Measurements from ENCODE around the gene SCNN1G. TPM values are rescaled to one million over a fixed set of nuclear protein-coding genes. Genes with fewer than 3 reads are reported as not detected.

The SCNN1G gene
- total and polyA plus RNA-seq, 4 donors: not detected

DNA sequence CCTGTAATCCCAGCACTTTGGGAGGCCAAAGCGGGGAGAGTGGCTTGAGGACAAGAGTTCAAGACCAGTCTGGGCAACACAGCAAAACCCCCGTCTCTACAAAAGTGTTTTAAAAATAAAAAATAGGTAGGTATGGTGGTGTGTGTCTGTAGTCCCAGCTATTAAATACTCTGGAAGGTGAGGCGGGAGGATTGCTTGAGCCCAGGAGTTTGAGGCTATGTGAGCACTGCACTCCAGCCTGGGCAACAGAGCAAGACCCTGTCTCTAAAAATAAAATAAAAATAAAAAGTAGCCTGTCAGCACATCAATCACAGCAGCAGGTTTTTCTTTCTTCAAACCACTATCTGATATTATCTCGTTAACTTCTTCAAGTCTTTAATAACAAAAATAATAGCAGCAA is 34.9 kb upstream of the SCNN1G start:
- Histone ChIP-seq H3K27me3 (ENCODE audit: control insufficient read depth in 4 of 4, insufficient read depth in 4 of 4, low read length in 3 of 4) (no peaks in the 10 kb centered on the region), H3K9ac (ENCODE audit: low read depth in 1 of 2, low read length in 2 of 2) (peak overlapping the region in 1 of 2 donors; percentile 56), H3K4me1 (ENCODE audit: control insufficient read depth in 4 of 4, insufficient read depth in 4 of 4, low read length in 3 of 4) (peaks cover 11 to 26% (median 19%) of the 10 kb centered on the region in 4 donors), H3K27ac (ENCODE audit: low read depth in 1 of 2, low read length in 2 of 2) (no peak overlapping the region), H3K4me3 (ENCODE audit: low read depth in 1 of 3, low read length in 3 of 3) (no peak overlapping the region), H3K9me3 (ENCODE audit: control insufficient read depth in 4 of 4, low read length in 3 of 4) (no peaks in the 10 kb centered on the region), H3K36me3 (ENCODE audit: control insufficient read depth in 4 of 4, insufficient read depth in 3 of 4, low read depth in 1 of 4, low read length in 3 of 4) (no peaks in the 10 kb centered on the region)
- no peak for DNase-seq (ENCODE audit: low spot score)
- WGBS: 90% methylated on average over 4 of the region's 4 CpGs
- TF ChIP-seq, protein P1, sequence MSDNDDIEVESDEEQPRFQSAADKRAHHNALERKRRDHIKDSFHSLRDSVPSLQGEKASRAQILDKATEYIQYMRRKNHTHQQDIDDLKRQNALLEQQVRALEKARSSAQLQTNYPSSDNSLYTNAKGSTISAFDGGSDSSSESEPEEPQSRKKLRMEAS (IDR thresholded peaks at IDR 0.05): no peak
- no peak for TF ChIP-seq RAD21 (IDR thresholded peaks at IDR 0.05)
- TF ChIP-seq, protein P2, sequence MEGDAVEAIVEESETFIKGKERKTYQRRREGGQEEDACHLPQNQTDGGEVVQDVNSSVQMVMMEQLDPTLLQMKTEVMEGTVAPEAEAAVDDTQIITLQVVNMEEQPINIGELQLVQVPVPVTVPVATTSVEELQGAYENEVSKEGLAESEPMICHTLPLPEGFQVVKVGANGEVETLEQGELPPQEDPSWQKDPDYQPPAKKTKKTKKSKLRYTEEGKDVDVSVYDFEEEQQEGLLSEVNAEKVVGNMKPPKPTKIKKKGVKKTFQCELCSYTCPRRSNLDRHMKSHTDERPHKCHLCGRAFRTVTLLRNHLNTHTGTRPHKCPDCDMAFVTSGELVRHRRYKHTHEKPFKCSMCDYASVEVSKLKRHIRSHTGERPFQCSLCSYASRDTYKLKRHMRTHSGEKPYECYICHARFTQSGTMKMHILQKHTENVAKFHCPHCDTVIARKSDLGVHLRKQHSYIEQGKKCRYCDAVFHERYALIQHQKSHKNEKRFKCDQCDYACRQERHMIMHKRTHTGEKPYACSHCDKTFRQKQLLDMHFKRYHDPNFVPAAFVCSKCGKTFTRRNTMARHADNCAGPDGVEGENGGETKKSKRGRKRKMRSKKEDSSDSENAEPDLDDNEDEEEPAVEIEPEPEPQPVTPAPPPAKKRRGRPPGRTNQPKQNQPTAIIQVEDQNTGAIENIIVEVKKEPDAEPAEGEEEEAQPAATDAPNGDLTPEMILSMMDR (IDR thresholded peaks at IDR 0.05; ENCODE audit: low read depth, low read length, missing input control): no peak
- no peak for TF ChIP-seq YY1 (IDR thresholded peaks at IDR 0.05)
- TF ChIP-seq HNF4G (IDR thresholded peaks at IDR 0.05): no peak
- TF ChIP-seq NR2F2 (IDR thresholded peaks at IDR 0.05): no peak
- TF ChIP-seq FOXA1 (IDR thresholded peaks at IDR 0.05): no peak
- TF ChIP-seq HNF4A (conservative IDR thresholded peaks at IDR 0.05): no peak
- TF ChIP-seq GABPA (IDR thresholded peaks at IDR 0.05 in 1 of 2, conservative IDR thresholded peaks at IDR 0.05 in 1 of 2): no peak
- no peak for TF ChIP-seq RXRA (IDR thresholded peaks at IDR 0.05)

DNA sequence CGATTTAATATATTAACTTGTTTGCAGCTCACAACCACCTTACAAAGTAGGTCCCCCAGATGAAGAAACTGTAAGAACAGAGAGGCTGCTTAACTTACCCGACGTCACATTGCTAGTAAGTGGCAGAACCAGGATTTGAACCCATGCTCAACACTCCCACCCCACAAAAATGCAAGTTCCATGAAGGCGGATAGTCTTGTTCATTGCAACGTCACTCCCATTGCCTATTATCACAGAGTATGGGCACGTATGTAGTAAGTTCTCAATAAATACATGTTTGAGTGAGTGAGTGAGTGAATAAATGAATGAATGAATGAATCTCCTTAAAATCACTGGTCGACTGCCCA is 34.4 kb upstream of the SCNN1G start:
- WGBS: 50% methylated on average over 7 of the region's 7 CpGs
- TF ChIP-seq EGR1 (IDR thresholded peaks at IDR 0.05; ENCODE audit: low read depth in 2 of 2) (no peak), RAD21 (IDR thresholded peaks at IDR 0.05) (no peak), TAF1 (conservative IDR thresholded peaks at IDR 0.05) (no peak), FOXA1 (IDR thresholded peaks at IDR 0.05) (no peak), FOXA2 (IDR thresholded peaks at IDR 0.05) (no peak), NR2F2 (IDR thresholded peaks at IDR 0.05) (no peak), YY1 (IDR thresholded peaks at IDR 0.05) (no peak), JUND (IDR thresholded peaks at IDR 0.05) (no peak), SP1 (IDR thresholded peaks at IDR 0.05) (no peak), RXRA (IDR thresholded peaks at IDR 0.05) (no peak), HNF4G (IDR thresholded peaks at IDR 0.05) (no peak), GABPA (IDR thresholded peaks at IDR 0.05 in 1 of 2, conservative IDR thresholded peaks at IDR 0.05 in 1 of 2) (no peak), HNF4A (conservative IDR thresholded peaks at IDR 0.05) (no peak)
- TF ChIP-seq, protein P2 (IDR thresholded peaks at IDR 0.05; ENCODE audit: low read depth, low read length, missing input control): no peak
- TF ChIP-seq, protein P3, sequence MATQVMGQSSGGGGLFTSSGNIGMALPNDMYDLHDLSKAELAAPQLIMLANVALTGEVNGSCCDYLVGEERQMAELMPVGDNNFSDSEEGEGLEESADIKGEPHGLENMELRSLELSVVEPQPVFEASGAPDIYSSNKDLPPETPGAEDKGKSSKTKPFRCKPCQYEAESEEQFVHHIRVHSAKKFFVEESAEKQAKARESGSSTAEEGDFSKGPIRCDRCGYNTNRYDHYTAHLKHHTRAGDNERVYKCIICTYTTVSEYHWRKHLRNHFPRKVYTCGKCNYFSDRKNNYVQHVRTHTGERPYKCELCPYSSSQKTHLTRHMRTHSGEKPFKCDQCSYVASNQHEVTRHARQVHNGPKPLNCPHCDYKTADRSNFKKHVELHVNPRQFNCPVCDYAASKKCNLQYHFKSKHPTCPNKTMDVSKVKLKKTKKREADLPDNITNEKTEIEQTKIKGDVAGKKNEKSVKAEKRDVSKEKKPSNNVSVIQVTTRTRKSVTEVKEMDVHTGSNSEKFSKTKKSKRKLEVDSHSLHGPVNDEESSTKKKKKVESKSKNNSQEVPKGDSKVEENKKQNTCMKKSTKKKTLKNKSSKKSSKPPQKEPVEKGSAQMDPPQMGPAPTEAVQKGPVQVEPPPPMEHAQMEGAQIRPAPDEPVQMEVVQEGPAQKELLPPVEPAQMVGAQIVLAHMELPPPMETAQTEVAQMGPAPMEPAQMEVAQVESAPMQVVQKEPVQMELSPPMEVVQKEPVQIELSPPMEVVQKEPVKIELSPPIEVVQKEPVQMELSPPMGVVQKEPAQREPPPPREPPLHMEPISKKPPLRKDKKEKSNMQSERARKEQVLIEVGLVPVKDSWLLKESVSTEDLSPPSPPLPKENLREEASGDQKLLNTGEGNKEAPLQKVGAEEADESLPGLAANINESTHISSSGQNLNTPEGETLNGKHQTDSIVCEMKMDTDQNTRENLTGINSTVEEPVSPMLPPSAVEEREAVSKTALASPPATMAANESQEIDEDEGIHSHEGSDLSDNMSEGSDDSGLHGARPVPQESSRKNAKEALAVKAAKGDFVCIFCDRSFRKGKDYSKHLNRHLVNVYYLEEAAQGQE (IDR thresholded peaks at IDR 0.05): no peak
- TF ChIP-seq, protein P4, sequence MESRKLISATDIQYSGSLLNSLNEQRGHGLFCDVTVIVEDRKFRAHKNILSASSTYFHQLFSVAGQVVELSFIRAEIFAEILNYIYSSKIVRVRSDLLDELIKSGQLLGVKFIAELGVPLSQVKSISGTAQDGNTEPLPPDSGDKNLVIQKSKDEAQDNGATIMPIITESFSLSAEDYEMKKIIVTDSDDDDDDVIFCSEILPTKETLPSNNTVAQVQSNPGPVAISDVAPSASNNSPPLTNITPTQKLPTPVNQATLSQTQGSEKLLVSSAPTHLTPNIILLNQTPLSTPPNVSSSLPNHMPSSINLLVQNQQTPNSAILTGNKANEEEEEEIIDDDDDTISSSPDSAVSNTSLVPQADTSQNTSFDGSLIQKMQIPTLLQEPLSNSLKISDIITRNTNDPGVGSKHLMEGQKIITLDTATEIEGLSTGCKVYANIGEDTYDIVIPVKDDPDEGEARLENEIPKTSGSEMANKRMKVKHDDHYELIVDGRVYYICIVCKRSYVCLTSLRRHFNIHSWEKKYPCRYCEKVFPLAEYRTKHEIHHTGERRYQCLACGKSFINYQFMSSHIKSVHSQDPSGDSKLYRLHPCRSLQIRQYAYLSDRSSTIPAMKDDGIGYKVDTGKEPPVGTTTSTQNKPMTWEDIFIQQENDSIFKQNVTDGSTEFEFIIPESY (IDR thresholded peaks at IDR 0.05): no peak
- TF ChIP-seq, protein P5, sequence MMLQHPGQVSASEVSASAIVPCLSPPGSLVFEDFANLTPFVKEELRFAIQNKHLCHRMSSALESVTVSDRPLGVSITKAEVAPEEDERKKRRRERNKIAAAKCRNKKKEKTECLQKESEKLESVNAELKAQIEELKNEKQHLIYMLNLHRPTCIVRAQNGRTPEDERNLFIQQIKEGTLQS (IDR thresholded peaks at IDR 0.05): no peak
- TF ChIP-seq, protein P1 (IDR thresholded peaks at IDR 0.05): no peak
- Histone ChIP-seq H3K27me3 (ENCODE audit: control insufficient read depth in 4 of 4, insufficient read depth in 4 of 4, low read length in 3 of 4) (no peaks in the 10 kb centered on the region), H3K9ac (ENCODE audit: low read depth in 1 of 2, low read length in 2 of 2) (peak overlapping the region; percentile 56 to 67), H3K36me3 (ENCODE audit: control insufficient read depth in 4 of 4, insufficient read depth in 3 of 4, low read depth in 1 of 4, low read length in 3 of 4) (no peaks in the 10 kb centered on the region), H3K9me3 (ENCODE audit: control insufficient read depth in 4 of 4, low read length in 3 of 4) (no peaks in the 10 kb centered on the region), H3K4me1 (ENCODE audit: control insufficient read depth in 4 of 4, insufficient read depth in 4 of 4, low read length in 3 of 4) (peaks cover 11 to 26% (median 18%) of the 10 kb centered on the region in 4 donors), H3K27ac (ENCODE audit: low read depth in 1 of 2, low read length in 2 of 2) (peak overlapping the region; percentile 67 to 89), H3K4me3 (ENCODE audit: low read depth in 1 of 3, low read length in 3 of 3) (peak overlapping the region; percentile 9 to 94 (median 92))
- DNase-seq (ENCODE audit: low spot score): no peak
